Erythroblast (primary cell): ENCODE data around the gene GABRA5.

Source experiments
- GATA1 ChIP-seq: IDR thresholded peaks from 2 replicates; pipeline ENCODE4 v1.6.1; 2011; ENCODE audit warnings: low read depth, mild to moderate bottlenecking, control low read depth, low read length, moderate library complexity
- POLR2A ChIP-seq: IDR thresholded peaks from 2 replicates; pipeline ENCODE4 v1.6.1; 2011; ENCODE audit warnings: mild to moderate bottlenecking, low read length

DNA sequence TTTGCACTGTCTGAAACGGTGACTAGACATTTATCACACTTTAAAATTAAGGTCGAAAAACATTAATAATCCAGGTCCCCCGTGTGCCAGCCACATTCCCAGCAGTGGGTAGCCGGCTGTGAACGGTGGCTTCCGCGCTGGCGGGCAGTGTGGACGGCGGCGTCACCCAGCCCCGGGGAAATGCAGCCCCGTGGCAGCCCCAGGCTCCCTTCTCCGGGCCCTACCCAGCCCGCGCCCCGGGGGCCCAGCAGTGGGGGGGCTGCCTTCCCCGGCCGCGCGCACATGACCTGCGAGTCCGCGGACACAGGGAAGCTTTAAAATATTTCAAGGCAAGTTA lies 25.3 kb downstream of the GABRA5 start:
- TF ChIP-seq POLR2A (no peak), GATA1 (no peak)
